Stimulated activated CD4-positive, alpha-beta T cell treated with anti-CD3 and anti-CD28 coated beads, Interleukin-2, amount 100 ng/mL, for 24 hours (primary cell): ENCODE measurements around the gene SORCS3.

Experiments used
- DNase-seq, 2 donors: peaks; one replicate each; pipeline ENCODE4 v3.0.0-alpha.2; 2020

Gene SORCS3

DNA sequence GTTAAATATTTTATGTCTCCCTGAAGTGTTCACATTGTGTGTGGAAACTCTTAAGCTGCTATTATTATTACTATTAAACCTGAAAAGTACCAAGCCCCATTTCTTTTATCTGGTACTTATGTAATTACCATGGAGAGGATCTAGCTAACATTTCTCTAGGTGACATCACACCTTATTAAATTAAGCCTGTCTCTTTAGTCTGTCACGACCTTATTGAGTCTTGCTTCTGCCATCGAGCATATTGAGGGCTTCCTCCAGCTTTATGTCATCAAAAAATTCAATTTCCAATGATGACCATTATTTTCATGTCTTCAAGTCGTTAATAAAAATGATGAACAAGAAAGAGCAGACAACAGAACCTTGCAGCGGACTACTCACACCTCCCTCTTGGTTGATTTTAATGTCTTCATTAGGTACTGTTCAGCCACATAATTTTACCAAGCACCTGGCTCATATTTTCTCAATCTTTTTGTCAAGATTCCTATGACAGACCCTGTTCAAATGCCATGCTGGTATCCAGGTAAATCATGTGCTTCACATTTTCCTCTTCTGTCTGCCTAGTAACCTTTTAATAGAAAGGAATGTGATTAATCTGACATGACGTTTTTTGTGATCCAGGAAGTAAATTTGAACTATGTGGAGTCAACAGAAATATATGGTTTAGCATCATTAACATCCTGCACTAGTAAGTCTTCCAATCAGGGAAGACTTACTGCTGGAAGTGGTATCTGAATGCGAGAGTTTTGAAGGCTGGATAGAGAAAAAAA is 556.7 kb downstream of the SORCS3 start:
- no peak for DNase-seq

- no peak for DNase-seq
These were observed 565.5 kb downstream of the SORCS3 start for GRCh38 chr10:105206616-105207015.

DNA sequence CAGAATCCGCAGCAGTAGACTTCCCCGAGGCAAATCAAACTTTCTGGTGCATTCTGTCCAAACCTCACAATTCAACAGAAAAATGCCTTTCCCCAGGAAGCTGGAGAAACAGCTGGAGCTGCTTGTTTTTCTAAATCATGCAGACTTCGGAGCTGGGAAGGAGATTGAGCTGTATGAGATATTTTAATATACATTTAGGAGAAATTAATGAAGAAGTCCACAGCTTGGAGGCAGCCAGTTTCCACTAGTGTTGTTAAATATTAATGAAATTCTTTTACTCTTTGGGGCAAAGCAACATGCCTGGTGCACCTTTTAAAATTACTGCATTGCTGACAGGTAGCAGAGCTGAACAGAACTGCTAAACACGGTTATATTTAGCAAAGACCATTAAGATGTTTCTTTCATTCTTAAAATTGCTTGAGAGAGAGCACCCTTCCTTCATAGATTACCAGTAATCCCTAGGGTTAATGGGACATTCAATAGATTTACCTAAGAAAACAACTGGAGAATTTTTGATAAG is 566.4 kb downstream of the SORCS3 start:
- DNase-seq = no peak

GRCh38 chr10:105210546-105210945 is 569.5 kb downstream of the SORCS3 start:
- no peak for DNase-seq

DNA sequence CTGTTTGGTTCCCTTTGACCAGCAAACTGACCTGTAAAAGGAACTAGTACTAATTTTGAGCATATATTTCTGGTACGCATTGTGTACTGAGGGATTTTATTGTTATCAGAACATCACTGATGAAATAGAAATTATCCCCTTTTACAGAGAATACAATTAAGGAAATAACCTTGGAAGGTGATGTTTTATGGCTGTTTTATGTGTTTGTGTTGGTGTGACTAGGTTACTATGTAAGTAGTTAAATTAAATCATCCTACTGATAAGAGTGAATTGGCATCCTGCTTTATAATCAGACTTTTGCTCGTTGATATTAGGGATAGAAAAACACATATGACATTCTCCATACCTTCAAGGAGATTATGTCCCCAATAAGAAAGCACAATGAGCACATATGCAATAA is 596.6 kb downstream of the SORCS3 start:
- DNase-seq = no peak

- DNase-seq = no peak
These were observed 598.5 kb downstream of the SORCS3 start for GRCh38 chr10:105239311-105240219.

- DNase-seq = no peak
These were observed 600.2 kb downstream of the SORCS3 start for GRCh38 chr10:105241254-105241653.

- DNase-seq = no peak
These were observed 602.3 kb downstream of the SORCS3 start for GRCh38 chr10:105243381-105243780.

- DNase-seq = no peak
These were observed 602.7 kb downstream of the SORCS3 start for GRCh38 chr10:105243825-105244224.

GRCh38 chr10:105247831-105248499 is 606.9 kb downstream of the SORCS3 start:
- no peak for DNase-seq

- DNase-seq = no peak
These were observed 611.8 kb downstream of the SORCS3 start for GRCh38 chr10:105252911-105253310.

DNA sequence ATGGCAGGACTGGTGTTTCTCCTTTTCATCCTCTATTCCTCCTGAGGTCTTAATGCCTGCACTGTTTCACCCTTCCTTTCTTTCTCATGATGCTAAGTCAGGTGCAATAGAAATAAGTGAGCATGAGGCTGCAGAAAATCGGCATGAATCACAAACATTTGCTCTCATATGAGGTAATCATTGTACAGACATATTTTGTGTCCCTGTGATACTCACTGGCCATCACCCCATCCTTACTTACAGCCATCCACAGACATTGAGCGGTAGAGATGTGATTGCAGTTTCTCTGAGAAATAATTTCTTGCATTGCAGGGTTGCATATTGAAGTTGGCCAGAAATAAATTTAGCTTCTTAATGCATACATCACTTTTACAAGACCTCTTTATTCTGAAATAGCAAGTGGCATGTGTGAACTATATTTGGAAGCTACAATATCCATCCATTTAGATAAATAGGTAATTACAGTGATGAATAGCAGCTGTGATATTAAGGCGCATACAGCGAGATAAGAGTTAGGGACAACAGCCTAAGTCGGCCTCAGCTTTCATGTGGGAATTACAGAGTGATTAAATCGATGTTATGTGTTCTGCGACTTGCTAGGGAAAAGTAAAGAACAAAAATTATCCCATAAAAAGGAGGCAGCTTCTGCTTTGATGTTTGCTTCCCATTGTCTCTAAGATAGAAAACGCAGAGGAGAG is 612.6 kb downstream of the SORCS3 start:
- DNase-seq = no peak

DNA sequence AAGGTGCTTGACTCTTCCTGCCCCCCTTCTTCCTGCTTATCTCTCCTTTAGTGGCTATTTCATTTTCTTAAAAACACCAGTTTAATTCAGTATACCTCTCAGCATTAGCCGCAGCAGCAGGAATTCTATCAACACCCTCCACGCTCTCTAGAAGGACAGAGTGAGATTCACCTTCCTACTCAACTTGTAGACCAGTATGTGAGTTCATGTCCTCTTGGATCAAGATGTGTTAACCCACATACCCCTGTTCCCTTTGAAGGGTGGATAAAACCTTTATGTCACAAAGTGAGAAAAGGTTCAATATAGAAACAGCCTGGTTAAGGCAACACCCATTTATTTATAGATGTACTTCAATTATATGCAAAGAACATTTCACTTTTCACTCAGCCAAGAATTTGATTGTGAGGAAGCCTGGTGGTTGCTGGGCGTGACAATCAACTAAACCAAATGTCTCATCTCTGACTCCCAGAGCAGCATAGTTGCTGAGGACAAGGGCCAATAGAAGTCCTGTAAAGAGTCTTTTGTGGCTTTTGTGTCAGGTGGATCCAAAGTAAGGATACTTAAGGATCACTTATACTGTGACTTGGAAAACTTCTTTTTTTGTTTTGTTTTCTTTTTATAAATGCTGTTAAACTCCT is 617.1 kb downstream of the SORCS3 start:
- DNase-seq = no peak

- no peak for DNase-seq
These were observed 617.6 kb downstream of the SORCS3 start for GRCh38 chr10:105258674-105259065.

DNA sequence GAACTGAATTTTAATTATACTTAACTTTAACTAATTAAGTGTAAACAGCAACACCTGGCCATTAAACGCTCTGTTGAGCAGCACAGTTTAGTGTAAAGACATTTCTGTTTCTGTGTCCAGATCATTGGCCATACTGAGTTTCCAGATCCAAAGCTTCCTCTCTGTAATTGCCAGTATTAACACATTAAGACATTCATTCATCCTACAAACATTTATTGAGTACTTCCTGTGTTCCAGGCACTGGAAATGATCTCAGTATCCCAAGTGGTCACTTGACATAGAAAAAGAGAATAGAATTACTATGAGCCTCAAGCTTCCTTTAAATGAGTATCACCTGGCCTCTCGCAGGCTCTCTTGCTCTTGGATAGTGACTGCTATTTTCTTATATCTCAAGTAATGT is 618.1 kb downstream of the SORCS3 start:
- DNase-seq = no peak

DNA sequence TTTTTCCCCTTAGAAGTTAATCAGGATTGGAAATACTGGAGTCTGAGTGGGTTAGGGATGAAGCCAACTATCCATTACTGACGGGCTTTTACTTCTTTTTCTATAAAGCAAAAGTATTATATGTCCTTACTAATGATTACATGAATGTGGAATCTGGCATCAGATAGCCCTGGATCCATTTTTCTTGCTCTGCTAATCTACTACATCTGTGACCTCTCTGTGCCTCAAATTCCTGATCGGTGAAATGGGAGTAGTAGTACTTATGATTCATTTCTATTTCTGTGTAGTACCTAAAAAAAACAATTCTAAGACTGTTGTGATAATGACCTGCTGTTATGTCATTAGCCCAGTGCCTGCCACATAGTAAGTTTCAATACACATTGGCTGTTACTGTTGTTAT is 621.6 kb downstream of the SORCS3 start:
- no peak for DNase-seq

- no peak for DNase-seq
These were observed 626.0 kb downstream of the SORCS3 start for GRCh38 chr10:105266966-105267539.

- no peak for DNase-seq
These were observed 627.9 kb downstream of the SORCS3 start for GRCh38 chr10:105268961-105269360.

DNA sequence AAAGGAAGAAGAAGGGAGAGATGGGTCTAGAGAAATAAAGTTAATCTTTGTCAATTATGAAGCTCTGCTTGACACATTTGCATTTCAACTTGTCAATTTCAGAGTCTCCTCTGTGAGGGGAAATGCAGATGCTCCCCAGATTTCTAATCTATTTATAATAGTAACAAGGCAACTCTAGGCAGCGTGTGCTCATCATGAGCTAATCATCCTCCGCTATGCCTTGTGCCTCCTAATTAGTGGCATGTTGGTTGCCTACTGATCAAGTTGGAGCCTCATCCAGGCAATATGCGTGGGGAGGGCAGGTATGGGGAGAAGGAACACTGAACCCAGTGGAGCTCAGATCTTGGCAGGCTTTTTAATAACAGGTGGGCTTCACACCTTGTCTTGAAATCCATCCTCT is 628.6 kb downstream of the SORCS3 start:
- no peak for DNase-seq

GRCh38 chr10:105274556-105275070 is 633.5 kb downstream of the SORCS3 start:
- no peak for DNase-seq

GRCh38 chr10:105278439-105278838 is 637.3 kb downstream of the SORCS3 start:
- no peak for DNase-seq

- DNase-seq = no peak
These were observed 638.0 kb downstream of the SORCS3 start for GRCh38 chr10:105279101-105279500.
